GM19395 (cell line): ENCODE data around the gene BMPER.
"Not testable (repeated sequence)": the region's sequence is repeated elsewhere in the genome, so short reads cannot be mapped to it uniquely, and the experiment has no call there.

Experiments
- ATAC-seq: cut with Tn5 transposase; IDR thresholded peaks from one replicate; pipeline ENCODE4 v1.9.1; 2021; ENCODE audit warnings: mild to moderate bottlenecking, moderate library complexity; ENCODE audit not compliant: unreplicated experiment

Gene BMPER

GRCh38 chr7:34163956-34164355 is 258.6 kb downstream of the BMPER start:
- no peak for ATAC-seq

- ATAC-seq, result no peak
Measured at GRCh38 chr7:34165466-34165865, 260.1 kb downstream of the BMPER start.

GRCh38 chr7:34165927-34166550 is 260.7 kb downstream of the BMPER start:
- peak; percentile 72 for ATAC-seq

GRCh38 chr7:34168013-34168412 is 262.7 kb downstream of the BMPER start:
- no peak for ATAC-seq

GRCh38 chr7:34174688-34175616 is 269.6 kb downstream of the BMPER start:
- ATAC-seq, result not testable (repeated sequence)

- ATAC-seq, result no peak
Measured at GRCh38 chr7:34175837-34176236, 270.5 kb downstream of the BMPER start.

GRCh38 chr7:34177476-34177875 is 272.1 kb downstream of the BMPER start:
- no peak for ATAC-seq

- ATAC-seq, result no peak
Measured at GRCh38 chr7:34181271-34181958, 276.1 kb downstream of the BMPER start.

GRCh38 chr7:34184466-34184865 is 279.1 kb downstream of the BMPER start:
- no peak for ATAC-seq

- ATAC-seq, result no peak
Measured at GRCh38 chr7:34187798-34188307, 282.5 kb downstream of the BMPER start.

- ATAC-seq, result no peak
Measured at GRCh38 chr7:34189031-34189430, 283.7 kb downstream of the BMPER start.

- ATAC-seq, result no peak
Measured at GRCh38 chr7:34190299-34190698, 285.0 kb downstream of the BMPER start.

GRCh38 chr7:34191162-34191561 is 285.8 kb downstream of the BMPER start:
- ATAC-seq, result no peak

GRCh38 chr7:34191771-34192479 is 286.6 kb downstream of the BMPER start:
- no peak for ATAC-seq

GRCh38 chr7:34192906-34193305 is 287.6 kb downstream of the BMPER start:
- no peak for ATAC-seq

- ATAC-seq, result no peak
Measured at GRCh38 chr7:34198231-34198641, 292.9 kb downstream of the BMPER start.
